Stimulated activated CD8-positive, alpha-beta memory T cell treated with anti-CD3 and anti-CD28 coated beads, Interleukin-4, amount 100 ng/mL, for 1 hour (primary cell): ENCODE measurements around the gene USH1G.

ENCODE experiments used
- DNase-seq, 2 donors: peaks; one replicate each; pipeline ENCODE4 v3.0.0-alpha.2; 2020; ENCODE audit warnings: low read depth in 2 of 2, low spot score in 1 of 2

The USH1G gene

GRCh38 chr17:74954665-74955421 lies 31.8 kb upstream of the USH1G start:
- DNase-seq, result no peak

- no peak for DNase-seq
Measured at GRCh38 chr17:74954115-74954514, 31.1 kb upstream of the USH1G start.

- no peak for DNase-seq
Measured at GRCh38 chr17:74953134-74953687, 30.2 kb upstream of the USH1G start.

DNA sequence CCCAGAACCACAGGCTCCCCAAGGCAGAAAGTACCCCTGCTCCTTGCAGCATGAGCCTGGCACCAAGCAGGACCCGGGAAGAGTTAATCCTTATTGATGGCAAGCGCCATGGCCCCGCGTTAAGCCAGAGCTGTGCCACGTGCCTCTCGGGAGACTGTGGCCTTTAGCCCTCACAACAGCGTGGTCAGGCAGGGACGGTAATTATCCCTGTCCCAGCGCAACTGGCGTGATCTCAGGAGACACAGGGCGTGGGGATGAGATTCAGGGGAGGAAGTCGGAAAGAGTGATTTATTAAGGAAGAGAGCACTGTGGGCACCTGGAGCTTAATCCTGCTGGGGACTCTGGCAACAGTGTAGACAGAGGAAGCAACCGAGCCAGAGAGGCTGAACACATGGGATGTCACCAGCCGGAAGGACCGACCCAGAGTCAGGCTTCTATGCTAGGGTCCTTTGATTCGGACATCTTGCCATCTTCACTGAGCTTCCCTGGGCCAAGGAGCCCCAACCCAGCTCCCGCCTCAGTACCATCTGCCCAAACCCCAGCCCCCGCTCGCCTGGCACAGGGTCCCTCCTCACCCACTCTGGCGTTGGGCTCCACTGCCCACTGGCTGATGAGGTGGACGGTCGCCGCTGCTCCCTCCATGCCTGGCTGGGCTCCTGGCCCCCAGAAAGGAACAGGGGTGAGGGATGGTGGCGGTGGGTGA lies 29.5 kb upstream of the USH1G start:
- no peak for DNase-seq

DNA sequence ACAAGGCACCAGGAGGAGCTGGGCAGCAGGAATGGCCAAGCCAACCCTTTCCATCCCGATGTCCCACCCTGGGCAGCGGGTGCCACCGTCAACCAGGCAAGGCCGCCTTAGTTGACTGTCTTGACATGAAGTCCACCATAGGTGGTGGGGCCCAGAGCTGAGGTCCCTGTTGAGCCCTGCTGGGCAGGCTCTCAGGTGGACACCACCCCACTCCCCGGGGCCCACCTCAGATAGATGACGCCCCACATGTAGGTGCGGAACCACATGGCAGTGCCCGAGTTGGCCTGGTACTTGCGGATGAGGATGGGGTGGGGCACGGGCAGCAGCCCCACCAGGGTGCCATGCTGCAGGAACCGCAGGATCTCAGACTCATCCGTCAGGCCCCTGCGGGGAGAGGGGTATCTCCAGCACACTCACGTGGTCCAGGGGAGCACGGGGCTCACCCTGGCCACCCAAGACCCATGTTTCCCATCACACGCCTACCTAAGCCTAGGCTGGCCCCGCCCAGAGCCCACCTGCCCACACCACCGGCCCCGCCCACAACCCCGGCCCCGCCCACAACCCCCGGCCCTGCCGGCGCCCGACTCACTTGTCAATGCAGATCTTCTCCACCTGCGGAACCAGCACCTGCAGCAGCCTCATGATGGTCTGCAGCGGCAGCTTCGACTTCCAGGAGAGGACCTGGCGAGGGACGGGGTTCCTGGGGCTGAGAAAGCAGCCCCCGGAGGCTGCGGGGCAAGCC lies 28.8 kb upstream of the USH1G start:
- no peak for DNase-seq

GRCh38 chr17:74951065-74951464 lies 28.0 kb upstream of the USH1G start:
- DNase-seq, result no peak

GRCh38 chr17:74950207-74950606 lies 27.2 kb upstream of the USH1G start:
- no peak for DNase-seq

- DNase-seq, result no peak
Measured at GRCh38 chr17:74949455-74950115, 26.5 kb upstream of the USH1G start.

DNA sequence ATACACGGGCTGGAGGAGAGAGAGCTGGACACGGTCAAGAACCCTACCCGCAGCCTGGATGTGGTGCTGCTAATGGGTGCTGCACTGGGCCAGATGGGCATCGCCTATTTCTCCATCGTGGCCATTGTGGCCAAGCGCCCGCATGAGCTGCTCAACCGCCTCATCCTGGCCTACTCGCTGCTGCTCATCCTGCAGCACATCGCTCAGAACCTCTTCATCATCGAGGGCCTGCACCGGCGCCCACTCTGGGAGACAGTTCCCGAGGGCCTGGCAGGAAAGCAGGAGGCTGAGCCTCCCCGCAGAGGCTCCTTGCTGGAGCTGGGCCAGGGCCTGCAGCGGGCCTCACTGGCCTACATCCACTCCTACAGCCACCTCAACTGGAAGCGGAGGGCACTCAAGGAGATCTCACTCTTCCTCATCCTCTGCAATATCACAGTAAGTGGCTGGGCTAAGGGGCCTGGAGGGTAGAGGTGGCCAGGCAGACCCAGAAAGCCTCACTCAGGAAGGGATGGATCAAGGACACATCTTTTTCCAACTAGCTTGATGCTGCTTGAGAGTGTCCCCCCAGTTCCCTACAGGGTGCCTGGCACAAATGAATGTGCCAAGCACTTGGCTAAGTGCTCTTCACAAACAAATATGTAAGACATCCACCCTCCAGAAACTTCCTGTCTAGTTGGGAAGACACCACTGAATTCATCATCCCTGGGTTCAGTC lies 24.1 kb upstream of the USH1G start:
- DNase-seq, result no peak

DNA sequence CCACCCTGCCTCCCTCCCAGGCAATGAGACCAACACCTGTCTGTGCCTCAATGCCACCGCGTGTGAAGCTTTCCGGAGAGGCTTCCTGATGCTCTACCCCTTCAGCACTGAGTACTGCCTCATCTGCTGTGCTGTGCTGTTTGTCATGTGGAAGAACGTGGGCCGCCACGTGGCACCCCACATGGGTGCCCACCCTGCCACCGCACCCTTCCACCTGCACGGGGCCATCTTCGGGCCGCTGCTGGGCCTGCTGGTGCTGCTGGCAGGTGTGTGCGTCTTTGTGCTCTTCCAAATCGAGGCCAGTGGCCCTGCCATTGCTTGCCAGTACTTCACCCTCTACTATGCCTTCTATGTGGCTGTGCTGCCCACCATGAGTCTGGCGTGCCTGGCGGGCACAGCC lies 23.6 kb upstream of the USH1G start:
- no peak for DNase-seq

GRCh38 chr17:74945543-74945942 lies 22.5 kb upstream of the USH1G start:
- no peak for DNase-seq

GRCh38 chr17:74943808-74944522 lies 20.9 kb upstream of the USH1G start:
- no peak for DNase-seq

DNA sequence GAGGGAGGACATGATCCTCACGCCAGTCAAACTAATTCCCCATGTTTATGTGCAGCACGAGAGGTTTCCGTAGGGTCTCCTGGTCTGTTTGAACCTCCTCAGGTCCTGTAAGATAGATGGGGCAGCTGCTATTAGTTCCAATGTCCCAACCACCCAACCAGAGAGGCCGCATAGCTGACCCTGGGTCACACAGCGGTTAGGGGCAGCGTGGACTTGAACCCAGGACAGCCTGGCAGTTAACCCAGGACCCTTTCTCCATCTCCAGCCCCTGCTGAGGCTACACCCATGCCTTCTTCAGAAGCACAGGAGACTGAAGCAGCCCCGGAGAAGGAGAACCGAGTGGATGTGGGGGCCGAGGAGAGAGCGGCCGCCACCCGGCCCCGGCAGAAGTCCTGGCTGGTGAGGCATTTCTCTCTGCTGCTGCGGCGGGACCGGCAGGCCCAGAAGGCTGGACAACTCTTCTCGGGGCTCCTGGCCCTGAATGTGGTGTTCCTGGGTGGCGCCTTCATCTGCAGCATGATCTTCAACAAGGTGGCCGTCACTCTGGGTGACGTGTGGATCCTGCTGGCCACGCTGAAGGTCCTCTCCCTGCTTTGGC lies 18.2 kb upstream of the USH1G start:
- no peak for DNase-seq

GRCh38 chr17:74939534-74939933 lies 16.5 kb upstream of the USH1G start:
- DNase-seq, result no peak

DNA sequence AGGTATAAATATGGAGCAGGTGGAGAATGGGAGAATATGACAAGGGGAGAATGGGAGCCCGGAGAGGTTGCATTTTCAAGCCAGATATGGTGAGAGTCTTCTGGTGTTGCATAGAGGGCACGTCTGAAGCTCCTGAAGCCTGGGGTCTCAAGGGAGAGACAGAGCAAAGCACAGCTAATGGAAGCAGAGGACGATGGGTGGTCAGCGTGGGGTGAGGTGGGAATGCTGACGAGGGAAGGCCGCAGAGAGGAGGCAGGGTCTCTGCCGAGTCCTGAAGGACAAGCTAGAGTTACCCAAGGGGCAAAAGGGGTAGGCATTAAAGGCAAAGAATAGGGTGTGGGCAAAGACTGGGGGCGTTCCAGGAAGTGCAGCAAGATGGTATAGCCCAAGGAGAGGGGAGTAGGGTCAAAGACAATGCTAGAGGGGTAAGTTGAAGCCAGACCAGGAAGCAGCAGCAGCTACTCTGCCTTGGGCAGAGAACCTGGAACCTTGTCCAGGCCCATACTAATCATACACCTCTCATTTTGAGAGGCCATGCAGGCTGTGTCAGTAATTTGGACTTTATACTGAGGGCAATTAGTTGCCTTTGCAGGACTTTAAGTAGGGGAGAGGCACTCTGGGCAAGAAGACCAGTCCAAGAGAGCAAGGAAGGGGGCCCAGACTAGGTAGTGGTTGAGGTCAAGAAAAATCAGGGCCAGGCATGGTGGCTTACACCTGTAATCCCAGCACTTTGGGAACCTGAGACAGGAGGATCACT lies 15.3 kb upstream of the USH1G start:
- no peak for DNase-seq

GRCh38 chr17:74937064-74938051 lies 14.3 kb upstream of the USH1G start:
- DNase-seq, result no peak

GRCh38 chr17:74936470-74936799 lies 13.4 kb upstream of the USH1G start:
- DNase-seq, result no peak
